ENCODE measurements around the gene CDKN2B-AS1.

DNA sequence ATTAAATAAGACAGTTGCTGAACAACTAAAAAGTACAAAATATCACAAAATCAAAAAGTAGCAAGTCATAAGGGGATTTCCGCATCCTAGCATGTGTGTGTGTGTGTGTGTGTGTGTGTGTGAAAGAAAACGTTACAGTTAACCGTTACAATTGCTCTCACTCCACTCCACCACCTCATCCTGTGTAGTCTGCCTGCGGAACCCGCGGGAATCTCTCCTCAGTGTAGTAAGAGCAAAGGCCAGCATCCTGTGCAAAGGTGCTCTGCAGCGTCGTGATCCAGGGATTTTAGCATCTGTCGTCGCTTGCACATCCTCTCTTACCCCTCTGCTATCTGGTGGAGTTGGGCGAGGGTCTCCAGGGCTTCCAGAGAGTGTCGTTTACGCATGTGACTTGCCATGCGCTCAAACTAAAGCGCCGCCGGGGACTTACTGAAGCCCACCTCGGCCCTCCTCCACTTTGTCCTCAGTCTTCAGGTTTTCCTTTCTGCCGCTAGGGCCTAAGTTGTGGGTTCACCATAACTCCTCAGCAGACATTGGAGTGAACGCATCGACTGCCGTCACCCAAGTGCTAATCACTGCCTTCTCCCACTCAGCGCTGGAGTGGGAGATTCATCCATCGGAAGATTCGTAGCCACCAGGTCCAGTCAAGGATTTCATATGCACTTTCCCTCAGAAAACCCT lies 10.6 kb downstream of the CDKN2B-AS1 start:
- TF ChIP-seq POLR2A (IDR thresholded peaks at IDR 0.05), result no peak
- TF ChIP-seq, protein P1, sequence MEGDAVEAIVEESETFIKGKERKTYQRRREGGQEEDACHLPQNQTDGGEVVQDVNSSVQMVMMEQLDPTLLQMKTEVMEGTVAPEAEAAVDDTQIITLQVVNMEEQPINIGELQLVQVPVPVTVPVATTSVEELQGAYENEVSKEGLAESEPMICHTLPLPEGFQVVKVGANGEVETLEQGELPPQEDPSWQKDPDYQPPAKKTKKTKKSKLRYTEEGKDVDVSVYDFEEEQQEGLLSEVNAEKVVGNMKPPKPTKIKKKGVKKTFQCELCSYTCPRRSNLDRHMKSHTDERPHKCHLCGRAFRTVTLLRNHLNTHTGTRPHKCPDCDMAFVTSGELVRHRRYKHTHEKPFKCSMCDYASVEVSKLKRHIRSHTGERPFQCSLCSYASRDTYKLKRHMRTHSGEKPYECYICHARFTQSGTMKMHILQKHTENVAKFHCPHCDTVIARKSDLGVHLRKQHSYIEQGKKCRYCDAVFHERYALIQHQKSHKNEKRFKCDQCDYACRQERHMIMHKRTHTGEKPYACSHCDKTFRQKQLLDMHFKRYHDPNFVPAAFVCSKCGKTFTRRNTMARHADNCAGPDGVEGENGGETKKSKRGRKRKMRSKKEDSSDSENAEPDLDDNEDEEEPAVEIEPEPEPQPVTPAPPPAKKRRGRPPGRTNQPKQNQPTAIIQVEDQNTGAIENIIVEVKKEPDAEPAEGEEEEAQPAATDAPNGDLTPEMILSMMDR (IDR thresholded peaks at IDR 0.05), result no peak
